Fibroblast of lung (primary cell): ENCODE results near the gene IL34.

Source experiments
- CTCF ChIP-seq, 2 donors: IDR thresholded peaks in 1 of 2; conservative IDR thresholded peaks in 1 of 2; 1 replicate in 1 of 2; 2 replicates in 1 of 2; pipeline ENCODE4 v1.5.1; 2011 to 2012; ENCODE audit warnings: low read length in 2 of 2, control low read depth in 1 of 2, inconsistent platforms in 1 of 2, low read depth in 1 of 2, mild to moderate bottlenecking in 1 of 2
- EZH2 ChIP-seq: IDR thresholded peaks from 2 replicates; pipeline ENCODE4 v1.5.1; 2012; ENCODE audit warnings: low read length, control low read depth, mild to moderate bottlenecking; ENCODE audit errors: missing control alignments

- TF ChIP-seq CTCF (conservative IDR thresholded peaks at IDR 0.05 in 1 of 2, IDR thresholded peaks at IDR 0.05 in 1 of 2; ENCODE audit: low read depth in 1 of 2, low read length in 2 of 2) (no peak), EZH2 (no peak)
Observed at GRCh38 chr16:70627696-70628095, 18.7 kb upstream of the IL34 start.
